Ectodermal cell (in vitro differentiated cells): ENCODE data around the gene CPVL.

ENCODE experiments used
- H3K27ac ChIP-seq: 2 replicates; pipeline ENCODE4 v1.7.0; 2013; ENCODE audit warnings: mild to moderate bottlenecking, low read depth, low read length; ENCODE audit not compliant: insufficient read depth, poor library complexity, severe bottlenecking
- H3K27me3 ChIP-seq: 2 replicates; pipeline ENCODE4 v1.7.0; 2013; ENCODE audit warnings: mild to moderate bottlenecking, low read length; ENCODE audit not compliant: insufficient read depth, control insufficient read depth, poor library complexity, severe bottlenecking
- H3K36me3 ChIP-seq: one replicate; pipeline ENCODE4 v1.7.0; 2013; ENCODE audit warnings: low read length; ENCODE audit not compliant: control insufficient read depth, insufficient read depth
- H3K4me1 ChIP-seq: one replicate; pipeline ENCODE4 v1.7.0; 2013; ENCODE audit warnings: low read length; ENCODE audit not compliant: control insufficient read depth, insufficient read depth
- H3K4me3 ChIP-seq: 2 replicates; pipeline ENCODE4 v1.7.0; 2013; ENCODE audit warnings: low read depth, low read length, control low read depth; ENCODE audit not compliant: insufficient read depth
- H3K9me3 ChIP-seq: 2 replicates; pipeline ENCODE4 v1.7.0; 2013; ENCODE audit warnings: mild to moderate bottlenecking, low read length, moderate library complexity; ENCODE audit not compliant: control insufficient read depth
- WGBS, 2 experiments: methylation state at CpG; one replicate each; pipeline ENCODE4 v1.1.7; 2013; ENCODE audit warnings: missing lambda C conversion rate in 2 of 2; 5-methylcytosine and 5-hydroxymethylcytosine counted together

Gene CPVL

DNA sequence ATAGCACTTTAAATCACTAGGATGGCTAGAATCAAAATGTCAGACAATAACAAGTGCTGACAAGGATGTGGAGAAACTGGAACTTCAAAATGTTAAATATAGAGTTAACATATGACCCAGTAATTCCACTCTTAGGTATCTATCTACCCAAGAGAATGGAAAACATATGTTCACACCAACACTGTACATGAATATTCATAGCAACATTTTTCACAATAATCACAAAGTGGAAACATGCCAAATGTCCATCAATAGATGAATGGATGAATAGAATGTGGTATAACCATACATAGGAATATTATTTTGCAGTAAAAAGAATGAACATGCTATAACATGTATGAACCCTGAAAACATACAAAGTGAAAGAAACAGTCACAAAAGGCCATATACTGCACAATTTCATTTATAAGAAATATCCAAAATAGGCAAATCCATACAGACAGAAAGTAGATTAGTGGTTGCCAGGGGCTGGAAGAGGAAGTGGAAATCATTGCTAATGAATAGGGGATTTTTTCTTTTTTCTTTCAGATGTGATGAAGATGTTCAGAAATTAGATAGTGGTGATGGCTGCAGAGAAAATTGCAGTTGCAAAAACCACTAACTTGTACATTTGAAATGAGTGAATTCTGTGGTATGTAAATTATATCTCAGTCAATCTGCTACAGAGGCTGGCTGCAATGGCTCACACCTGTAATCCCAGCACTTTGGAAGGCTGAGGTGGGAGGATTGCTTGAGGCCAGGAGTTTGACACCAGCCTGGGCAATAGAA, 93.0 kb downstream of the CPVL start:
- no peaks in the 10 kb centered on the region for H3K4me1 ChIP-seq
- no peak overlapping the region for H3K27ac ChIP-seq
- no peaks in the 10 kb centered on the region for H3K9me3 ChIP-seq
- H3K4me3 ChIP-seq: no peak overlapping the region
- H3K36me3 ChIP-seq: no peaks in the 10 kb centered on the region
- H3K27me3 ChIP-seq: no peaks in the 10 kb centered on the region

- Histone ChIP-seq H3K27ac (no peak overlapping the region), H3K9me3 (no peaks in the 10 kb centered on the region), H3K4me1 (peaks cover 6% of the 10 kb centered on the region), H3K27me3 (no peaks in the 10 kb centered on the region), H3K36me3 (no peaks in the 10 kb centered on the region), H3K4me3 (no peak overlapping the region)
- 60 to 67% methylated on average over 1 of the region's 2 CpGs for WGBS, 2 experiments
Observed at GRCh38 chr7:29046978-29047377, 99.4 kb downstream of the CPVL start.

GRCh38 chr7:29045258-29046086, 100.9 kb downstream of the CPVL start:
- WGBS, 2 experiments: 84 to 90% methylated on average over 3 of the region's 4 CpGs
- H3K27ac ChIP-seq: no peak overlapping the region
- no peak overlapping the region for H3K4me3 ChIP-seq

DNA sequence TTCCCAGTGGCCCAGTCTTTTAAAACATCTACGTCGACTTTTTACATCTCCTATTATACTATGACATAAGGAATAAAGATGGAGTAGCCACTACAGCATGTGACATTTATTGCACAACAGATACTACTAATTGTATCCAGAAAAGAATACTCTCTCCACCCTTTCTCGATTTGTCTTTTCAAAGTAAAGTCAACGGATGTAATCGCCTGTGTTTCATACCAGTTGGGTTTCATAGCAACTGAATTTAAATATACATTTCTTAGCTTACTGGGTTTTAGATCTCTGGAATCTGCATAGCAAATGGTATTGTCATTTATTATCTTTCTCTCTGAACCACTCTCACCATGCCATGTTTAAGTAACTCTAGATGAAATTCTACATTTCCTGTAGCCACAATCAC, 101.8 kb downstream of the CPVL start:
- Histone ChIP-seq H3K9me3 (no peaks in the 10 kb centered on the region), H3K36me3 (no peaks in the 10 kb centered on the region), H3K4me3 (no peak overlapping the region), H3K4me1 (peaks cover 6% of the 10 kb centered on the region), H3K27ac (no peak overlapping the region), H3K27me3 (no peaks in the 10 kb centered on the region)
- 90 to 92% methylated on average over 3 to 5 of the region's 5 CpGs for WGBS, 2 experiments

More at GRCh38 chr7:29045258-29046086, 100.9 kb downstream of the CPVL start:
- Histone ChIP-seq H3K27me3 (no peaks in the 10 kb centered on the region), H3K9me3 (no peaks in the 10 kb centered on the region), H3K36me3 (no peaks in the 10 kb centered on the region), H3K4me1 (peaks cover 6% of the 10 kb centered on the region)

GRCh38 chr7:29043576-29043975, 102.8 kb downstream of the CPVL start:
- no peak overlapping the region for H3K4me3 ChIP-seq
- 90 to 91% methylated on average over 5 of the region's 5 CpGs for WGBS, 2 experiments
- H3K9me3 ChIP-seq: no peaks in the 10 kb centered on the region
- H3K27ac ChIP-seq: no peak overlapping the region
- peaks cover 6% of the 10 kb centered on the region for H3K4me1 ChIP-seq
- no peaks in the 10 kb centered on the region for H3K36me3 ChIP-seq
- no peaks in the 10 kb centered on the region for H3K27me3 ChIP-seq

- H3K4me1 ChIP-seq: peaks cover 9% of the 10 kb centered on the region
- H3K36me3 ChIP-seq: no peaks in the 10 kb centered on the region
- no peak overlapping the region for H3K4me3 ChIP-seq
- H3K27ac ChIP-seq: no peak overlapping the region
- WGBS, 2 experiments: 86 to 92% methylated on average over 4 of the region's 4 CpGs
- no peaks in the 10 kb centered on the region for H3K27me3 ChIP-seq
- H3K9me3 ChIP-seq: no peaks in the 10 kb centered on the region
Observed at GRCh38 chr7:29042824-29043231, 103.5 kb downstream of the CPVL start.

DNA sequence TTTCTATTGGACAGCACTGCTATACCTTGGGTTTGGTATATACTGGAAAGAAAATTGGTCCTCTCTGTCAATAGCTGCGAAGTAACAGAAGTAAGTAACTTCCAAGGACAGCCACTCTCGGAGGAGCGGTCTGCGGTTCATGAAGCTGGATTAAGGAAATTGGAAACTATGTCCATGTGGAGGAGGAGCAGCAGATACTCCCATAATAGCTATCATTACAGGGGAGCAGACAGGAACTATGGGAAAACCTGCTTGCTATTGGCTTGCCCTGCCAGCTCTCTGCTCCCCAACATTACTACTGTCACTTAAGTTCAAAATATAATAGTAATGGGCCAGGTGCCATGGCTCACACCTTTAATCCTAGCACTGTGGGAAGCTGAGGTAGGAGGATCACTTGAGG, 104.3 kb downstream of the CPVL start:
- H3K4me3 ChIP-seq: no peak overlapping the region
- peaks cover 9% of the 10 kb centered on the region for H3K4me1 ChIP-seq
- WGBS, 2 experiments: 95 to 97% methylated on average over 4 of the region's 4 CpGs
- no peaks in the 10 kb centered on the region for H3K27me3 ChIP-seq
- H3K9me3 ChIP-seq: no peaks in the 10 kb centered on the region
- H3K36me3 ChIP-seq: no peaks in the 10 kb centered on the region
- H3K27ac ChIP-seq: no peak overlapping the region

DNA sequence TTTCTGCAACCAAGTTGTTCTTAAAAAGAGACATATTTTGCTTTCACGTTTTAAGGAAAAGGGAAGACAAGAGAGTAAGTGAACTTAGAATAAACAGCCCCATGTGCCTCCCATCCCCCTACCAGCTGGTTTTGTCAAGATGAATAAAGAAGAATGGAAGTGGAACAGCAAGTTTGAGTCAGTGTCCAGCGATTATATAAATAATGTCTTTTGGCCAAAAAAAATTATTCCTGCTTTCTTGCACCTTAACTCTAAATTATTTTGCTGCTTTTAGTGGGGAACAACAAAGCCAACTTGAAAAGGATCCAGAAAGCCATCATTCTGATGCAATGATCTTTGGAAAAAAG, 105.8 kb downstream of the CPVL start:
- WGBS, 2 experiments: 93 to 94% methylated on average over 2 of the region's 2 CpGs
- no peak overlapping the region for H3K27ac ChIP-seq
- no peak overlapping the region for H3K4me3 ChIP-seq
- no peaks in the 10 kb centered on the region for H3K27me3 ChIP-seq
- H3K9me3 ChIP-seq: no peaks in the 10 kb centered on the region
- no peaks in the 10 kb centered on the region for H3K36me3 ChIP-seq
- peaks cover 9% of the 10 kb centered on the region for H3K4me1 ChIP-seq

DNA sequence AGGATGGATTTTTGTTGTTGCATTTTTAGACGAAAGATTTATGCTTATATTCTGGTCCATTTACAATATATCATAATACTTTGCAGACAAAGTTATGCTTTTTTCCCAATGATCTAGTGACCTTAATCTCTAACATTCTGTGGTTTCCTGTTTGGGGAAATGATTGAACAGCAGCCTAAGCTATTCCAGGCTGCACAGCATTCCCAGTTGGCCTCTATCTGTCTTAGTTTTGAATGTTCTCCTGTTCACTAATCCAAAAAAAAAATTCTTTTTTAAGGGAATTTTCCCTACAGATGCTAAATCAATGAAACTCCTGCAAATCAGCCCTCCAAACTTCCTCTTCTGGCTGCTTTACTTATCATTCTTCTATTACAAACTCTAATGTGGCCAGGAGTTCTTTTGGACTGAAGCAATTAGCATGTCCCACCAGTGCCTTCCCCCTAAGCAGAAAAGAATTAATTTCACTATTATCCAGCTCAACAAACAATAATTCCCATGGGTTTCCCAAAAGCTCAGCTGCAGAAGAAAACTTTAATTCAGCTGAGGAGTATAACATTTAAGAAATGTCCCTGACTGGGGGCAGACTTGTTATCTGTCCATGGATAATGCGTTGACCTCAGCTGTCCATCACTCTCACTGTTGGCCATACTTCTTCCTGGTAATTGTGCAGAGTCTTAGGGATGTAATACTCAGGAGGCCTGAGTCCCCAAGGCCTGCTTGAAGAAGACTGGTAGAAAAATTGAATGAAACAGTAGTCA, 106.3 kb downstream of the CPVL start:
- H3K36me3 ChIP-seq: no peaks in the 10 kb centered on the region
- 100% methylated on average over 1 of the region's 2 CpGs for WGBS, 2 experiments
- H3K27me3 ChIP-seq: no peaks in the 10 kb centered on the region
- H3K4me3 ChIP-seq: no peak overlapping the region
- peaks cover 9% of the 10 kb centered on the region for H3K4me1 ChIP-seq
- H3K27ac ChIP-seq: no peak overlapping the region
- H3K9me3 ChIP-seq: no peaks in the 10 kb centered on the region

- Histone ChIP-seq H3K27me3 (no peaks in the 10 kb centered on the region), H3K4me1 (peaks cover 12% of the 10 kb centered on the region), H3K36me3 (no peaks in the 10 kb centered on the region), H3K9me3 (no peaks in the 10 kb centered on the region), H3K4me3 (no peak overlapping the region), H3K27ac (no peak overlapping the region)
- WGBS, 2 experiments: 85 to 89% methylated on average over 2 of the region's 2 CpGs
Observed at GRCh38 chr7:29038463-29038862, 107.9 kb downstream of the CPVL start.
